ENCODE data around the gene RMND5B.

Gene RMND5B

GRCh38 chr5:178113841-178114324 is 16.9 kb upstream of the RMND5B start:
- Histone ChIP-seq H3K27ac (ENCODE audit: low read depth, low read length) (peak overlapping the region; percentile 97), H3K36me3 (ENCODE audit: insufficient read depth, low read length) (no peaks in the 10 kb centered on the region), H3K27me3 (ENCODE audit: insufficient read depth, low read length) (peaks cover 5% of the 10 kb centered on the region; the same call in 1 of the 2 replicates), H3K9me3 (ENCODE audit: insufficient read depth, low read depth, low read length) (peaks cover 5% of the 10 kb centered on the region; the same call in 1 of the 2 replicates), H3K4me3 (ENCODE audit: low read length) (peak overlapping the region; percentile 90), H3K9ac (ENCODE audit: low read depth, low read length) (peak overlapping the region; percentile 81), H3K4me1 (ENCODE audit: insufficient read depth, low read length) (peaks cover 25% of the 10 kb centered on the region)
- WGBS, result under 1% methylated on average over 41 of the region's 41 CpGs

GRCh38 chr5:178114325-178115135 is 16.3 kb upstream of the RMND5B start:
- Histone ChIP-seq H3K9me3 (ENCODE audit: insufficient read depth, low read depth, low read length) (peaks cover 5% of the 10 kb centered on the region; the same call in 1 of the 2 replicates), H3K4me3 (ENCODE audit: low read length) (peak overlapping the region; percentile 90), H3K4me1 (ENCODE audit: insufficient read depth, low read length) (peaks cover 25% of the 10 kb centered on the region), H3K9ac (ENCODE audit: low read depth, low read length) (peak overlapping the region; percentile 81), H3K27me3 (ENCODE audit: insufficient read depth, low read length) (peaks cover 5% of the 10 kb centered on the region; the same call in 1 of the 2 replicates), H3K36me3 (ENCODE audit: insufficient read depth, low read length) (peaks cover 5% of the 10 kb centered on the region; the same call in 1 of the 2 replicates), H3K27ac (ENCODE audit: low read depth, low read length) (peak overlapping the region; percentile 97)
- WGBS, result 2% methylated on average over 28 of the region's 28 CpGs

GRCh38 chr5:178115136-178115813 is 15.5 kb upstream of the RMND5B start:
- H3K27ac ChIP-seq (ENCODE audit: low read depth, low read length), result peak overlapping the region; percentile 97
- peak overlapping the region; percentile 81 for H3K9ac ChIP-seq (ENCODE audit: low read depth, low read length)
- peak overlapping the region; percentile 90 for H3K4me3 ChIP-seq (ENCODE audit: low read length)
- peaks cover 5% of the 10 kb centered on the region; the same call in 1 of the 2 replicates for H3K27me3 ChIP-seq (ENCODE audit: insufficient read depth, low read length)
- H3K9me3 ChIP-seq (ENCODE audit: insufficient read depth, low read depth, low read length), result peaks cover 5% of the 10 kb centered on the region; the same call in 1 of the 2 replicates
- peaks cover 10% of the 10 kb centered on the region; the same call in 1 of the 2 replicates for H3K36me3 ChIP-seq (ENCODE audit: insufficient read depth, low read length)
- H3K4me1 ChIP-seq (ENCODE audit: insufficient read depth, low read length), result peaks cover 25% of the 10 kb centered on the region
- WGBS, result 8% methylated on average over 12 of the region's 12 CpGs

DNA sequence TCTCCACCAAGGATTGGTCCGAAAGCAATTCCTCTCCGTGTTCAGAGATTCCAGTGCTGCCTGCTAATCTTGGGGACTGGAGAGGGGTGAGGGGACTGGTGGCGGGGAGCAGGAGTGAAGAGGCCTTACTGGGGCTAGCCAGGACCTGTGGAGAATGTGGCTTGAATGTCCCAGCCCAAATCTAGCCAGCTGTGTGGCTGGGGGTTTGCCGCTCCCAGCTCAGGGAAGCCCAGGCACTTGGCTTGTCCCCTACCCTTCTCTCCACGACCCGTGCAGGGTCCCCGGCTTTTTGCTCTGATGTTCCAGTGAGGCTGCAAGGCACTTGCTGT is 15.0 kb upstream of the RMND5B start:
- H3K4me3 ChIP-seq (ENCODE audit: low read length), result peak overlapping the region; percentile 90
- peaks cover 5% of the 10 kb centered on the region; the same call in 1 of the 2 replicates for H3K9me3 ChIP-seq (ENCODE audit: insufficient read depth, low read depth, low read length)
- peak overlapping the region; percentile 97 for H3K27ac ChIP-seq (ENCODE audit: low read depth, low read length)
- 7% methylated on average over 7 of the region's 7 CpGs for WGBS
- H3K9ac ChIP-seq (ENCODE audit: low read depth, low read length), result peak overlapping the region; percentile 77
- H3K36me3 ChIP-seq (ENCODE audit: insufficient read depth, low read length), result peaks cover 15% of the 10 kb centered on the region; the same call in 1 of the 2 replicates
- H3K27me3 ChIP-seq (ENCODE audit: insufficient read depth, low read length), result peaks cover 5% of the 10 kb centered on the region; the same call in 1 of the 2 replicates
- H3K4me1 ChIP-seq (ENCODE audit: insufficient read depth, low read length), result peaks cover 25% of the 10 kb centered on the region

- H3K9ac ChIP-seq (ENCODE audit: low read depth, low read length), result peak overlapping the region; percentile 77; the same call in 1 of the 2 replicates
- peaks cover 19% of the 10 kb centered on the region for H3K36me3 ChIP-seq (ENCODE audit: insufficient read depth, low read length)
- H3K27ac ChIP-seq (ENCODE audit: low read depth, low read length), result peak overlapping the region; percentile 97
- H3K9me3 ChIP-seq (ENCODE audit: insufficient read depth, low read depth, low read length), result peaks cover 5% of the 10 kb centered on the region; the same call in 1 of the 2 replicates
- WGBS, result 39% methylated on average over 22 of the region's 22 CpGs
- peak overlapping the region; percentile 90 for H3K4me3 ChIP-seq (ENCODE audit: low read length)
- peaks cover 25% of the 10 kb centered on the region for H3K4me1 ChIP-seq (ENCODE audit: insufficient read depth, low read length)
- H3K27me3 ChIP-seq (ENCODE audit: insufficient read depth, low read length), result peaks cover 5% of the 10 kb centered on the region; the same call in 1 of the 2 replicates
Measured at GRCh38 chr5:178116143-178116885, 14.5 kb upstream of the RMND5B start.

- no peak overlapping the region for H3K4me3 ChIP-seq (ENCODE audit: low read length)
Measured at GRCh38 chr5:178117923-178118701, 12.7 kb upstream of the RMND5B start.

GRCh38 chr5:178119915-178120606 is 10.8 kb upstream of the RMND5B start:
- H3K36me3 ChIP-seq (ENCODE audit: insufficient read depth, low read length), result peaks cover 46% of the 10 kb centered on the region
- no peak overlapping the region for H3K4me3 ChIP-seq (ENCODE audit: low read length)
- no peaks in the 10 kb centered on the region for H3K27me3 ChIP-seq (ENCODE audit: insufficient read depth, low read length)
- no peaks in the 10 kb centered on the region for H3K9me3 ChIP-seq (ENCODE audit: insufficient read depth, low read depth, low read length)
- peak overlapping the region; percentile 41; the same call in 1 of the 2 replicates for H3K27ac ChIP-seq (ENCODE audit: low read depth, low read length)
- H3K9ac ChIP-seq (ENCODE audit: low read depth, low read length), result no peak overlapping the region
- WGBS, result 93% methylated on average over 27 of the region's 27 CpGs
- H3K4me1 ChIP-seq (ENCODE audit: insufficient read depth, low read length), result peaks cover 35% of the 10 kb centered on the region

More at GRCh38 chr5:178117923-178118701, 12.7 kb upstream of the RMND5B start:
- H3K9me3 ChIP-seq (ENCODE audit: insufficient read depth, low read depth, low read length), result no peaks in the 10 kb centered on the region
- 0 out of 2 replicates have a peak overlapping the region, but pooled peaks have one; percentile 25 for H3K27ac ChIP-seq (ENCODE audit: low read depth, low read length)
- peaks cover 37% of the 10 kb centered on the region for H3K36me3 ChIP-seq (ENCODE audit: insufficient read depth, low read length)
- no peaks in the 10 kb centered on the region for H3K27me3 ChIP-seq (ENCODE audit: insufficient read depth, low read length)
- 93% methylated on average over 18 of the region's 18 CpGs for WGBS
- peaks cover 33% of the 10 kb centered on the region for H3K4me1 ChIP-seq (ENCODE audit: insufficient read depth, low read length)
- H3K9ac ChIP-seq (ENCODE audit: low read depth, low read length), result peak overlapping the region; percentile 42

GRCh38 chr5:178120607-178121357 is 10.0 kb upstream of the RMND5B start:
- Histone ChIP-seq H3K27me3 (ENCODE audit: insufficient read depth, low read length) (no peaks in the 10 kb centered on the region), H3K27ac (ENCODE audit: low read depth, low read length) (peak overlapping the region; percentile 41; the same call in 1 of the 2 replicates), H3K4me1 (ENCODE audit: insufficient read depth, low read length) (peaks cover 37% of the 10 kb centered on the region), H3K9me3 (ENCODE audit: insufficient read depth, low read depth, low read length) (no peaks in the 10 kb centered on the region), H3K36me3 (ENCODE audit: insufficient read depth, low read length) (peaks cover 46% of the 10 kb centered on the region), H3K9ac (ENCODE audit: low read depth, low read length) (no peak overlapping the region), H3K4me3 (ENCODE audit: low read length) (no peak overlapping the region)
- 86% methylated on average over 29 of the region's 29 CpGs for WGBS

Measured in HUES64 (cell line).